ENCODE data around the gene HYLS1. TPM values are rescaled to one million over a fixed set of nuclear protein-coding genes. Genes with fewer than 3 reads are reported as not detected.
"Not testable (repeated sequence)": the region's sequence is repeated elsewhere in the genome, so short reads cannot be mapped to it uniquely, and the experiment has no call there.

The HYLS1 gene, protein sequence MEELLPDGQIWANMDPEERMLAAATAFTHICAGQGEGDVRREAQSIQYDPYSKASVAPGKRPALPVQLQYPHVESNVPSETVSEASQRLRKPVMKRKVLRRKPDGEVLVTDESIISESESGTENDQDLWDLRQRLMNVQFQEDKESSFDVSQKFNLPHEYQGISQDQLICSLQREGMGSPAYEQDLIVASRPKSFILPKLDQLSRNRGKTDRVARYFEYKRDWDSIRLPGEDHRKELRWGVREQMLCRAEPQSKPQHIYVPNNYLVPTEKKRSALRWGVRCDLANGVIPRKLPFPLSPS
- 10 to 100 TPM; 14.0 to 15.5 TPM for total RNA-seq

DNA sequence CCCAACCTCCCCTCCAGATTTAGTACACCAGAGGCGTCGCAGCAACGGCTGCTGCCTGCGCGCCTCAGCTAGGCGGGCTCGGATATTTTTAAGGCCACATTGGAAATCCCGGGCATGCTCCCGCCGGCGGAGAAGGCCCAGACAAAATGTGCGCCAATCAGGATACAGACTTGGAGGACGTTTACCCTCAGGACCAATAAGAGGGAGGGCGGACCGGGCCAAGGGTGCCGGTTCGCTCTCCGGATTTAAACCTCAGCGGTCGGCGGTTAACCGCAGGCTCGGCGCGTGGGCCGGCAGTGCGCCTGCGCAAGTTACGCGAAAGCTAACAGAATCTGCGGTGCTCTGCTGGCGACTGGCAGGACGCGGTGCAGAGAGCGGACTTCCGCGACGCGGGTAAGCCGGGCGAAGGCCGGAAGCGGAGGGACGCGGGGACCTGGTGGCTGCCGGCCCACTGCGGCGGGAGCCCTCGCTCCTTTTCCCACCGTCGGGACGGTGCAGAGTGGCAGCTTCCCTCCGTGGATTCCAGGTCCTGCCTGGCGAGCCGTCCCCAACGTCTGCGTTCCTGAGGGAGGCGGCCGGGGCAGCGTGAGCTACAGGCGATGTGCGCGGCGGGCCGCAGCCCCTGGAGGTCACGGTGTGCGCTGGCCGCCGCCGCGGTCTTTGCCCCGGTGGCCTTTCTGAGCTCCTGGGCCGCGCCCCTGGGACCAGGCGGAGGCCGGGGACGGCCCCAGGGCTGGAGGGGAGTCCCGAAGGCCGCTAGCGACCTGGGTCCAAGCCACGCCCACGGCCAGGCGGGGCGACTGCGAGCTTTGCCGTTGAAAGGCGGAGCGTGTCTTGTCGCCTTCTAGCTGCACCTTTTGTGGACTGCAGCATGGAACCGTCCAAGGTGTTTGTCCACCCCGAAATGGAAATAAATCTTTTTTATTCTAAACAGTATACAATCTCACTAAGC is at the start of gene HYLS1:
HYLS1 (plus strand) TSS at position 296 of the 952 bp plus-strand sequence. CDS start 11,701 bp downstream, outside the sequence.
- DNase-seq, result peak; percentile 99
- ChIA-PET CTCF (interaction anchor here (0.6 to 2.2 kb wide), 19 partner anchors 9 to 593 kb away, joined by 3 to 26 read pairs (median 4); partner anchors contain the start of genes CHEK1, DDX25, EI24 and PUS3), POLR2A (interaction anchor here (0.6 to 3.0 kb wide), 33 partner anchors 9 to 937 kb away, joined by 3 to 68 read pairs (median 4); partner anchors contain the start of genes CCDC15, CDON, CHEK1 and DCPS)
- peak within 1 kb of the TSS; percentile 82 for H3K4me3 Mint-ChIP-seq
- peak within 1 kb of the TSS; percentile 96 for H3K27ac Mint-ChIP-seq
- H3K27me3 Mint-ChIP-seq, result no peaks in the 10 kb centered on the region
- H3K9me3 Mint-ChIP-seq, result no peaks in the 10 kb centered on the region
- peaks cover 22% of the 10 kb centered on the region for H3K36me3 Mint-ChIP-seq (ENCODE audit: low read depth)
- peaks cover 42% of the 10 kb centered on the region for H3K4me1 Mint-ChIP-seq

DNA sequence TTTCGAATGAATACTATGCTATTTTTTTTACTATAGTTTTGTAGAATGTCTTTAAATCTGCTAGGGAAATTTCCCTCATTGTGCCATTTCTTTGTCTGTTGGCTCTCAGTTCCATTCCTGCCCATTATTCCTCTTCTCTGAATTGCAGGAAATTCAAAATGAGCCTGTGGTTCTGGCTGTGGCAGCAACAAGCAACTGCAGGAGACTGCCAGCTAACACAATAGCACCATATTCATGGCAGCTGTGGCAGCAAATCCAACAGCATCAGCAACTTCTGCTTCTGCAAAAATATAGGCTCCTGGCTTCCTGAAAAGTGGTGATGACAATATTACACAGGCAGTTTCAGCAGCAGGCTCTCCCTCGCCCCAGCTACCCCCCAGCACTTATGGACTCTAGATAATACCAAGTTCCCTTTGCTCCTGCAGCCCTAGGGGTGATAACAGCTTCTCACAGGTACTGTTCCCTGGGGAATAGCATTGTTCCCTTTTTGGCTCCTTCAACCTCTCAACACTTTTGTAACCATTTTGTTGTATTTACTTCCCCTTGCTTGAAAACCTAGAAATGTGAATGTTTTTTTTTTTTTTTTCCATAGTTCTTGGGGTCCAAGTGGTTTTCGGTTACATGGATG is 45.0 kb upstream of the HYLS1 start:
- Mint-ChIP-seq H3K36me3 (ENCODE audit: low read depth) (peaks cover 3% of the 10 kb centered on the region), H3K27me3 (peaks cover under 1% of the 10 kb centered on the region), H3K27ac (no peak overlapping the region), H3K9me3 (peaks cover 12% of the 10 kb centered on the region), H3K4me1 (no peaks in the 10 kb centered on the region), H3K4me3 (no peak overlapping the region)
- ChIA-PET POLR2A (no interaction called here), CTCF (no interaction called here)
- DNase-seq, result no peak

DNA sequence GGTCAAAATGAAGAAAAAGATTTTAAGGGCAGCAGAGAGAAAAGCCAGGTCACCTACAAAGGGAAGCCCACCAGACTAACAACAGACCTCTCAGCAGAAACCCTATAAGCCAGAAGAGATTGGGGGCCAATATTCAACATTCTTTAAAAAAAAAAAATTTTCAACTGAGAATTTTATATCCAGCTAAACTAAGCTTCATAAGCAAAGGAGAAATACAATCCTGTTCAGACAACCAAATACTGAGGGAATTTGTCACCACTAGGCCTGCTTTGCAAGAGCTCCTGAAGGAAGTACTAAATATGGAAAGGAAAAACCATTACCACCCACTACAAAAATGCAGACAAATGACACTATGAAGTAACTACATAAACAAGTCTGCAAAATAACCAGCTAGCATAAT is 41.3 kb upstream of the HYLS1 start:
- Mint-ChIP-seq H3K27ac (no peak overlapping the region), H3K4me1 (no peaks in the 10 kb centered on the region), H3K27me3 (peaks cover 4% of the 10 kb centered on the region), H3K4me3 (no peak overlapping the region), H3K9me3 (peaks cover 16% of the 10 kb centered on the region), H3K36me3 (ENCODE audit: low read depth) (peaks cover 5% of the 10 kb centered on the region)
- ChIA-PET CTCF (no interaction called here), POLR2A (no interaction called here)
- DNase-seq, result no peak

DNA sequence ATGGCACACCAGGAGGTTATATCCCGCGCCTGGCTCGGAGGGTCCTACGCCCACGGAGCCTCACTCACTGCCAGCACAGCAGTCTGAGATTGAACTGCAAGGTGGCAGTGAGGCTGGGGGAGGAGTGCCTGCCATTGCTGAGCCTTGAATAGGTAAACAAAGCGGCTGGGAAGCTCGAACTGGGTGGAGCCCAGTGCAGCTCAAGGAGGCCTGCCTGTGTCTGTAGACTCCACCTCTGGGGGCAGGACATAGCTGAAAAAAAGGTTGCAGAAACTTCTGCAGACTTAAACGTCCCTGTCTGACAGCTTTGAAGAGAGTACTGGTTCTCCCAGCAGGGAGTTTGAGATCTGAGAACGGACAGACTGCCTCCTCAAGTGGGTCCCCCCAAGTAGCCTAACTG is 29.8 kb upstream of the HYLS1 start:
- POLR2A ChIA-PET; H3K4me3 Mint-ChIP-seq; H3K27me3 Mint-ChIP-seq; H3K36me3 Mint-ChIP-seq (ENCODE audit: low read depth); H3K4me1 Mint-ChIP-seq; H3K27ac Mint-ChIP-seq; DNase-seq; H3K9me3 Mint-ChIP-seq; CTCF ChIA-PET: not testable (repeated sequence)

DNA sequence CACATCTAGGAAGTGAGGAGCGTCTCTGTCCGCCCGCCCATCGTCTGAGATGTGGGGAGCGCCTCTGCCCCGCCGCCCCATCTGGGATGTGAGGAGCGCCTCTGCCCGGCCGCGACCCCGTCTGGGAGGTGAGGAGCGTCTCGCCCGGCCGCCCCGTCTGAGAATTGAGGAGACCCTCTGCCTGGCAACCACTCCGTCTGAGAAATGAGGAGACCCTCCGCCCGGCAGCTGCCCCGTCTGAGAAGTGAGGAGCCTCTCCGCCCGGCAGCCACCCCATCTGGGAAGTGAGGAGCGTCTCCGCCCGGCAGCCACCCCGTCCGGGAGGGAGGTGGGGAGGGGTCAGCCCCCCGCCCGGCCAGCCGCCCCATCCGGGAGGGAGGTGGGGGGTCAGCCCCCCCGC is 24.7 kb upstream of the HYLS1 start:
- CTCF ChIA-PET; H3K27ac Mint-ChIP-seq; H3K27me3 Mint-ChIP-seq; DNase-seq; POLR2A ChIA-PET; H3K4me3 Mint-ChIP-seq; H3K9me3 Mint-ChIP-seq; H3K36me3 Mint-ChIP-seq (ENCODE audit: low read depth); H3K4me1 Mint-ChIP-seq: not testable (repeated sequence)

DNA sequence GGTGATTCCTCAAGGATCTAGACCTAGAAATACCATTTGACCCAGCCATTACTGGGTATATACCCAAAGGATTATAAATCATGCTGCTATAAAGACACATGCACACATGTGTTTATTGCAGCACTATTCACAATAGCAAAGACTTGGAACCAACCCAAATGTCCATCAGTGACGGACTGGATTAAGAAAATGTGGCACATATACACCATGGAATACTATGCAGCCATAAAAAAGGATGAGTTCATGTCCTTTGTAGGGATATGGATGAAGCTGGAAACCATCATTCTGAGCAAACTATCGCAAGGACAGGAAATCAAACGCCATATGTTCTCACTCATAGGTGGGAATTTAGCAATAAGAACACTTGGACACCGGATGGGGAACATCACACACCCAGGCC is 22.1 kb upstream of the HYLS1 start:
- H3K9me3 Mint-ChIP-seq; H3K27ac Mint-ChIP-seq; CTCF ChIA-PET; H3K36me3 Mint-ChIP-seq (ENCODE audit: low read depth); H3K4me3 Mint-ChIP-seq; DNase-seq; H3K27me3 Mint-ChIP-seq; POLR2A ChIA-PET; H3K4me1 Mint-ChIP-seq: not testable (repeated sequence)

DNA sequence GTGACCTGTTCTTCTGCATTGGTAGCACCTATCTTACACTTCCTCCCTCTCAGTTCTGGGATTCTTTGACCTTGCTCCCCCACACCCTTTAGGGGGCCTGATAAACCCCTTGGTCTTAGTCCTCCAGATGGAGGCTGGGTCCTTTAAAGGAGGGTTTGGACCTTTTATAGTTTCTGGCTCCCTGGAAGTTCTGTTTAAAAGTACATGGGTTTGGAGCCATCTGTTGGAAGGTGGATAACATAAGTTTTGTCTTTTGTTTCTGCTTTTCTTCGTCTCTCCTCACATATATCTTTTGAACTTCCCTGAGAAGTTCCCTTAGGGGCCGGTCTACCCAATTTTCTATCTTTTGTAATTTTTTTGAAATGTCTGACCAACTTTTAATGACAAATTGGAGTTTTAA is 17.9 kb upstream of the HYLS1 start:
- peaks cover 2% of the 10 kb centered on the region for H3K36me3 Mint-ChIP-seq (ENCODE audit: low read depth)
- no peak overlapping the region for H3K27ac Mint-ChIP-seq
- no peaks in the 10 kb centered on the region for H3K9me3 Mint-ChIP-seq
- DNase-seq, result no peak
- H3K4me3 Mint-ChIP-seq, result no peak overlapping the region
- POLR2A ChIA-PET, result no interaction called here
- CTCF ChIA-PET, result no interaction called here
- H3K27me3 Mint-ChIP-seq, result no peaks in the 10 kb centered on the region
- H3K4me1 Mint-ChIP-seq, result no peaks in the 10 kb centered on the region

DNA sequence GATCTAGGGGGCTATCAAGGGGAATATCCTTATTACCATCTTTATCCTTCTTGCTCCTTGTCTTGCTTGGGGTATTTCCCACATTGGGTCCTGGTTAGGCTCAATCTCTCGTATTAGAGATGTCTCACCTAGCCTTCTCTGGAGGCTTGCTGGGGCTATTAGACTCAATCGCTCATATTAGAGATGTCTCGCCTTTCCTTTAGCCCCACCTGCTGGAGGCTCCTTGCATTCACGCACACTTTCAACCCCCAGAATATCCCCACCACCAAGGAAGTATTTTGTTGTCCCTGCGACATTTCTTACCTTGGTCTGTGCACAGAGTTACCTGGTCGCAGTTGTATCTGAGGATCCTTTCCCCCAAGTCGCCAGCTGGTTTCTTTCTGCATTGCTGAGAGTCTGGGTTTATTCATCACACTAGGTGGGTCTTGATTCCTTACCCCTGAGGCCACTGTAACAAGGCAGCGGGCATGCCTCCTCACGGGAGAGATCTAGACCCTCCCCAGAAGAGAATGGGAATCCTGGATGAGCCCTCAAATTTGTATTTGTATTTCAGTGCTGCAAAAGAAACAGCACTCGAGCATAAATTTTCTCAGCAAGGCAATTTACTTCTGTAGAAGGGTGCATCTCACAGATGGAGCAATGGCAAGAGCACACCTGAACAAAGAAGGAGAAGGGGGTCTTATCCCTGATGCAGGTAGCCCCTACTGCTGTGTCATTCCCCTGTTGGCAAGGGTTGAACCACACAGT is 15.9 kb upstream of the HYLS1 start:
- Mint-ChIP-seq H3K27me3 (no peaks in the 10 kb centered on the region), H3K4me3 (no peak overlapping the region), H3K36me3 (ENCODE audit: low read depth) (no peaks in the 10 kb centered on the region), H3K9me3 (no peaks in the 10 kb centered on the region), H3K27ac (no peak overlapping the region), H3K4me1 (no peaks in the 10 kb centered on the region)
- CTCF ChIA-PET, result no interaction called here
- DNase-seq, result peak; percentile 42
- POLR2A ChIA-PET, result no interaction called here

DNA sequence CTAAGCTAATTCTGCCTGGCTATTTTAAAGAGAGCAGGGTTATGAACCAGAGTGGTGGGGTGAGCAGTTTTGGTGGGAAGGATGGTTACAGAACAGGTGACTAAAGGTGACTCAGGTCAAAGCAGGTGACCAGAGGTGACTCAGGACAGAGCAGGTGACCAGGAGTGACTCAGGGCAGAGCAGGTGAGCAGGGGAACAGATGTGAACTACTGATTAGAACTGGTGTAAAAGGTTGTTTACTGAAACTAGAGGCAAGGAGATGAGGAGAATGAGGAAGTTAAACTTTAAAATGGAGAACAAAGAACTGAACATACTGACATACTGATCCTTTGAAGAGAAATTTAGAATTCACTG is 15.4 kb upstream of the HYLS1 start:
- Mint-ChIP-seq H3K27me3 (no peaks in the 10 kb centered on the region), H3K4me3 (no peak overlapping the region), H3K4me1 (no peaks in the 10 kb centered on the region), H3K27ac (no peak overlapping the region), H3K36me3 (ENCODE audit: low read depth) (no peaks in the 10 kb centered on the region), H3K9me3 (no peaks in the 10 kb centered on the region)
- POLR2A ChIA-PET, result no interaction called here
- DNase-seq, result no peak
- CTCF ChIA-PET, result no interaction called here

DNA sequence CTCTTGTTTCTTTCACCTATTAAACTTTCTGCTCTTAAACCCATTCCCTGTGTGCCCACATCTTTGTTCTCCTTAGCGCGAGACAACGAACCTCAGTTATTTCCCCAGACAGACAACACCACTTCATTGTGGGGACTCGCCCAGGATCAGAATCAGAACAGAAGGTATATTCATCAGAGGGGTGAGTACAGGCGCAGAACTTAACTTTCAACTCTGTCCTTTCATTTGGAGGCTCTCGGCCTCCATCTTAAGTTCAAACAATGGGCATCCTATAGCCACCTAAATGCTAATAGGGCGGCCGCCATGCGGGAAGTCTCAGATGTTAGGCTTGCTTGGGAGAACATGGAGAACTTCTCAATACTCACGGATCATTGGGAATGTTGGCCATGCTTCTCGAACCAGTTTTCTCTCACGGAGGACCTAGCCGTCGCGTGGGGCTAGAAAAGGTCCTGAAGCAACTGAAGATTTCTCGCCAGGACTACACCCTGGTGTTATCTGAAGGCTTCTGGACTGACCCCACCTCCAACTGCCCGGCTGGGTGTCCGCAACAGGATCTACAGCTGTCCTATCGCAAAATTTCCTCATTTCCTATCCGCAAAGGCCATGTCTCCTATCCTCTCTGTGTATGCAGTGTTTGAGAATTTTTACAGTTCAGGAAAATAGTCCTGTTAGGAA is 13.4 kb upstream of the HYLS1 start:
- no peaks in the 10 kb centered on the region for H3K9me3 Mint-ChIP-seq
- no peak overlapping the region for H3K4me3 Mint-ChIP-seq
- no peaks in the 10 kb centered on the region for H3K36me3 Mint-ChIP-seq (ENCODE audit: low read depth)
- POLR2A ChIA-PET, result no interaction called here
- H3K27me3 Mint-ChIP-seq, result peaks cover 2% of the 10 kb centered on the region
- no peaks in the 10 kb centered on the region for H3K4me1 Mint-ChIP-seq
- H3K27ac Mint-ChIP-seq, result no peak overlapping the region
- no peak for DNase-seq
- CTCF ChIA-PET, result no interaction called here

DNA sequence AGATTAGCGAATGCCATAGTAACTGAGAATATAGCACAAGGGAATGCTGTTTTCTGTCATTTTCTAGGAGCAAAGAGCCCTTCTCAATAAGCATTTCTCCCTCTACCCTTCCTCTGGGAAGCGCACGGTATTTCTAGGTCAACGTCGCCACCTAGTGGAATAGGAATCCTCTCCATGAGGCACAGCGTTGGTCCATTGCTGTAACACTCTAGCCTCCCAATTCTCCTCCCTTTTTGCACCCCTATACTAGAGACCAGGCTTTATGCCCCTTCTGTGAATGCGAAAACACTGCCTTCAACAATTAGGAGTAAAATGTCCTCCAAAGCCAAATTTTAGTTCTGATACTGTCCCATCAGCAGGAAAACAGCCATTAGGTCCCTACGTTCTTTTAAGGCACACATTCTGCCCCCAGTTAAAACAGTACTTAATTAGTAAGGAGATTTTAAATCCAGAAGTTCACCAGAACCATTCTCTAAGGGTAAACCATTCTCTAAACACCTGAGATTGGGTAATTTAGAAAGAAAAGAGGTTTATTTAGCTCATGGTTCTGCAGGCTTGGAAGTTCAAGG is 12.8 kb upstream of the HYLS1 start:
- CTCF ChIA-PET, result interaction anchor here (1.6 kb wide), 1 partner anchor 14 kb away, joined by 4 read pairs; no protein-coding TSS in a partner anchor
- POLR2A ChIA-PET, result interaction anchor here (1.5 kb wide), 1 partner anchor 12 kb away, joined by 5 read pairs; the partner anchor contains the start of gene HYLS1
- Mint-ChIP-seq H3K36me3 (ENCODE audit: low read depth) (no peaks in the 10 kb centered on the region), H3K4me3 (no peak overlapping the region), H3K27me3 (peaks cover 2% of the 10 kb centered on the region), H3K4me1 (no peaks in the 10 kb centered on the region), H3K27ac (no peak overlapping the region), H3K9me3 (no peaks in the 10 kb centered on the region)
- peak; percentile 52 for DNase-seq

DNA sequence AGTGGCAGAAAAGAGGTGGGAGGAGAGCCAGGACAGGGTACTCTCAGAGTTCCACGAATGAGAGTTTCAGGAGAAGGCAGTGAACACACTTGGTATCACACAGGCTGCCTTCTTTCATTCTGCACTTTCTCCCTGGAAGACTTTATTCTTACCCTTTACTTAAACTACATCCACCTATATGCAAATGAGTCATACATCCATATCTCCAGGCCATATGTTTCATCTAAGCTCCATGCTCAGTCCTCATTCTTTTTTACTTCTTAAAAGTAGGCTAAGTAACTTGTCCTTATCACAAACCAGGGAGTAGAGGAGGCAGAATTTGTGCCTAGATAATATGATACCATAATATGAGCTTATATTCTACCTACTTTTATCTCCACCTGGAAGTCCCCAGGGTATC is 6.2 kb upstream of the HYLS1 start:
- DNase-seq, result no peak
- Mint-ChIP-seq H3K9me3 (no peaks in the 10 kb centered on the region), H3K4me1 (peaks cover 12% of the 10 kb centered on the region), H3K27ac (no peak overlapping the region), H3K4me3 (no peak overlapping the region), H3K36me3 (ENCODE audit: low read depth) (no peaks in the 10 kb centered on the region), H3K27me3 (peaks cover 10% of the 10 kb centered on the region)
- ChIA-PET POLR2A (no interaction called here), CTCF (interaction anchor here (0.5 to 0.7 kb wide), 3 partner anchors 252 to 1115 kb away, joined by 3 to 4 read pairs (median 3); no protein-coding TSS in a partner anchor)

Data from activated CD4-positive, alpha-beta memory T cell treated with anti-CD3 and anti-CD28 coated beads, Interleukin-2, amount 10 ng/mL, durations not matched to agents 7 days and 5 days (primary cell).